ENCODE data around the gene CPED1.

Gene CPED1

GRCh38 chr7:121302214-121302745 lies 313.8 kb downstream of the CPED1 start:
- TF ChIP-seq, protein P1, sequence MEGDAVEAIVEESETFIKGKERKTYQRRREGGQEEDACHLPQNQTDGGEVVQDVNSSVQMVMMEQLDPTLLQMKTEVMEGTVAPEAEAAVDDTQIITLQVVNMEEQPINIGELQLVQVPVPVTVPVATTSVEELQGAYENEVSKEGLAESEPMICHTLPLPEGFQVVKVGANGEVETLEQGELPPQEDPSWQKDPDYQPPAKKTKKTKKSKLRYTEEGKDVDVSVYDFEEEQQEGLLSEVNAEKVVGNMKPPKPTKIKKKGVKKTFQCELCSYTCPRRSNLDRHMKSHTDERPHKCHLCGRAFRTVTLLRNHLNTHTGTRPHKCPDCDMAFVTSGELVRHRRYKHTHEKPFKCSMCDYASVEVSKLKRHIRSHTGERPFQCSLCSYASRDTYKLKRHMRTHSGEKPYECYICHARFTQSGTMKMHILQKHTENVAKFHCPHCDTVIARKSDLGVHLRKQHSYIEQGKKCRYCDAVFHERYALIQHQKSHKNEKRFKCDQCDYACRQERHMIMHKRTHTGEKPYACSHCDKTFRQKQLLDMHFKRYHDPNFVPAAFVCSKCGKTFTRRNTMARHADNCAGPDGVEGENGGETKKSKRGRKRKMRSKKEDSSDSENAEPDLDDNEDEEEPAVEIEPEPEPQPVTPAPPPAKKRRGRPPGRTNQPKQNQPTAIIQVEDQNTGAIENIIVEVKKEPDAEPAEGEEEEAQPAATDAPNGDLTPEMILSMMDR (IDR thresholded peaks at IDR 0.05): no peak

- TF ChIP-seq, protein P1 (IDR thresholded peaks at IDR 0.05): no peak
Measured at GRCh38 chr7:121303422-121304101, 315.1 kb downstream of the CPED1 start.

- TF ChIP-seq, protein P1 (IDR thresholded peaks at IDR 0.05): no peak
Measured at GRCh38 chr7:121304102-121304658, 315.7 kb downstream of the CPED1 start.

DNA sequence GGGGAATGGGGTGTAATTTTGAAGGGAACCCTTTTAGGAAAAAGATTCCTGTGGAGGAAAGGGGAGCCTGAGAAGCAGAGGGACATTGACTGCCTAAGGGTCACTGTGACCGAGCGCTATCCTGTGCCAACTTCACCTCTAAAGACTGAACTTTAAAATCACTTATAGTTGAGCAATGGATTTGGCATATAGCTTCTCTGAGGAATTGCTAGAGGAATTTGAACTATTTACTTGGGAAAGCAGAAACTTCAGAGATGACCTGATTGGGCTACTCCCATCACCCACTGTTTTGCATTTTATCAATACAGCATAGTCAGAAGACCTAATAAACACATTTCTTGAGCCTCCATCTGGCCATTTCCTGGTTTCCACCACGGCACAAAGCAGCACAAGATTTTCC lies 316.6 kb downstream of the CPED1 start:
- TF ChIP-seq, protein P1 (IDR thresholded peaks at IDR 0.05): no peak

GRCh38 chr7:121306565-121306964 lies 318.1 kb downstream of the CPED1 start:
- TF ChIP-seq, protein P1 (IDR thresholded peaks at IDR 0.05): no peak

- TF ChIP-seq, protein P1 (IDR thresholded peaks at IDR 0.05): no peak
Measured at GRCh38 chr7:121307021-121307574, 318.6 kb downstream of the CPED1 start.

DNA sequence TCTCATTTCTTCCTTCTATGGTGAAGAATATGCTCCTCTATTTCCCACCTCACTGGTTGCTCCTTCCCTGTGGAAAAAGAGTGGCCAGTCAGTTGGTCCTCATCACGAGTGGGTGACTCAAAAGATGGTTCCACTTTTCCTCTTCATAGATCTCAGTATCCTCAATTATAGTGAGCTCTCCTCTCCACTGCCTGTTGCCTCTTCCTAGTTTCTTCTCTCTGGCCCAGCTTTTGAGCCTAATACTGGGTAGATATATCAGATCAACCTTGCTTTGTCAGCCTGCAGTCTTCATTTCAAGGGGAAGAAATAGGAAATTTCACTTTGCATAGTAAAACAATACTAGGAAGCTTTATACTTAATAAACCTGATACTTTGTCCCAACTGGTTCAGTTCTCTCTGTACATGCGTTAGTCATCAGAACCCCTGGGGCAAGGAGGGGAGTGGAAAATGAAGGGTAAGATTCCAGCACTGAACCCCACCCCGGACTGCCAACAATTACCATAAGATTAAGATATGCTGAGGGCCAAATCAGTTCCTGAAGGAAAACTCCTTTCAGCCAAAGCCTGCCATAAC lies 324.8 kb downstream of the CPED1 start:
- TF ChIP-seq, protein P1 (IDR thresholded peaks at IDR 0.05): no peak

Measured in LNCAP (cell line).